Measurements from ENCODE around the gene SCARB1.

DNA sequence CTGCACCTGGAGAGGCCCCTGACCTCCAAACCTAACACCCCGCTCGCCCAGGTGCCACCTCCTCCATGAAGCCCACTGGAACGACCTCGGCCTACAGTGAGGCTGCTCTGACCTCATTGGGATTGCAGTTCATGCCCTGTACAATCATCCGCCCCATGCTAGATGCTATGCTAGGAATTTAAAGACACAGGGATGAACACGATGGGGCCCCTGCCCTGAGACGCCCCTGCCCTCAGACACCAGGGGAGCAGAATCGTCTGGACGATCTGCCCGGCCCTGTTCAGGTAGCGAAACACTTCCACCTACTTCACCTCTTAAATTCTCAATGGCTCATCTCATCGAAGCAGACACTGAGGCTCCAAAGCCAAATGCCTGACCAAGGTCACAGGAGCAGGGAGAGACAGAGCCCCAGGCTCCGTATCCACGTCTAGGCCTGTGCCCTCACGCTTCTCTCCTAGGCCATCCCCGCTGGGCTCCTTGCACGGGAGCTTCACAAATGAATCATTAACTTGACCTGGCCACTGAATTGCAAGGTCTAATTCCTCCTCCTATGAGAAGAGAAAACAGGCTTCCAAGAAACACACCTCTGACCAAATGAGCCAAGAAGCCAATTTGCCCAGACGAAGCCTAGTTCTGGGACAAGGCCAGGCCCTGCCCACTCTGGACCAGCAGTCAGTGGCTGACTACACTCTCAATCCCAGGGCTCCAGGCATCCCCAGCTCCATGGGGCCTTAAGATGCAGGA is 35.2 kb downstream of the SCARB1 start:
- TF ChIP-seq, protein P1, sequence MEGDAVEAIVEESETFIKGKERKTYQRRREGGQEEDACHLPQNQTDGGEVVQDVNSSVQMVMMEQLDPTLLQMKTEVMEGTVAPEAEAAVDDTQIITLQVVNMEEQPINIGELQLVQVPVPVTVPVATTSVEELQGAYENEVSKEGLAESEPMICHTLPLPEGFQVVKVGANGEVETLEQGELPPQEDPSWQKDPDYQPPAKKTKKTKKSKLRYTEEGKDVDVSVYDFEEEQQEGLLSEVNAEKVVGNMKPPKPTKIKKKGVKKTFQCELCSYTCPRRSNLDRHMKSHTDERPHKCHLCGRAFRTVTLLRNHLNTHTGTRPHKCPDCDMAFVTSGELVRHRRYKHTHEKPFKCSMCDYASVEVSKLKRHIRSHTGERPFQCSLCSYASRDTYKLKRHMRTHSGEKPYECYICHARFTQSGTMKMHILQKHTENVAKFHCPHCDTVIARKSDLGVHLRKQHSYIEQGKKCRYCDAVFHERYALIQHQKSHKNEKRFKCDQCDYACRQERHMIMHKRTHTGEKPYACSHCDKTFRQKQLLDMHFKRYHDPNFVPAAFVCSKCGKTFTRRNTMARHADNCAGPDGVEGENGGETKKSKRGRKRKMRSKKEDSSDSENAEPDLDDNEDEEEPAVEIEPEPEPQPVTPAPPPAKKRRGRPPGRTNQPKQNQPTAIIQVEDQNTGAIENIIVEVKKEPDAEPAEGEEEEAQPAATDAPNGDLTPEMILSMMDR (IDR thresholded peaks at IDR 0.05): no peak
- TF ChIP-seq POLR2AphosphoS5 (IDR thresholded peaks at IDR 0.05): no peak
- no peak for TF ChIP-seq EP300 (IDR thresholded peaks at IDR 0.05; ENCODE audit: low read depth)
- no peak for TF ChIP-seq POLR2A (IDR thresholded peaks at IDR 0.05)
